Measurements from ENCODE around the gene LYPD5. TPM values are rescaled to one million over a fixed set of nuclear protein-coding genes. Genes with fewer than 3 reads are reported as not detected.

The LYPD5 gene
- total and polyA plus RNA-seq, 2 of the 8 experiments (the other 6 are each of a cell fraction or from before 2014, with no cell fraction given): 0.74 to 4.3 TPM

GRCh38 chr19:43779147-43779819 lies 23.0 kb downstream of the LYPD5 start (continued):
- TF ChIP-seq GTF2F1 (IDR thresholded peaks at IDR 0.05; ENCODE audit: borderline replicate concordance, low read depth, low read length) (no peak), CREB1 (IDR thresholded peaks at IDR 0.05) (no peak), EGR1 (IDR thresholded peaks at IDR 0.05; ENCODE audit: borderline replicate concordance, low read depth, low read length) (no peak), GABPA (IDR thresholded peaks at IDR 0.05; ENCODE audit: borderline replicate concordance, insufficient read depth, low read length) (no peak), BACH1 (IDR thresholded peaks at IDR 0.05; ENCODE audit: low read length) (no peak), RBBP5 (IDR thresholded peaks at IDR 0.05; ENCODE audit: borderline replicate concordance, low read depth, low read length) (no peak)
